ENCODE measurements around the gene RAB17. TPM values are rescaled to one million over a fixed set of nuclear protein-coding genes. Genes with fewer than 3 reads are reported as not detected.

Gene RAB17
- total RNA-seq, 2 experiments from 2014 or later: 0.14 to 0.69 TPM

DNA sequence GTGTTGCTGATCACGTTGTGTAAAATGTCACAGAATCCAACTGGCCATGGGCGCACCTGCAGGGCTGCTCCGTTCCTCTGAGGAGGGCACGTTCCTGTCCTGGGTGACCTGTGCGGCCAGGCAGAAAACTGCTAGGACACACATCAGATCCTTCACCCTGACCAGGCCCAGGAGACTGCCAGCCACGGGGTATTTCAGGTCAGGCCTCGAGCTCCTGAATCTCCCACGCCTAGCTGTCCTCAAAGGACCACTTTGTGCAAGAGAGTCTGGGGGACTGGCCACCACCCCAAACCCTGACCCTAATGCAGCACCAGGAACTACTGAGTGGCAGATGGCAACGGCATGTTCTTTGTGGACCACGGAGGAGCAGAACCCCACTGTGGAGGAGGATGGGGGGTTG, 13.1 kb downstream of the RAB17 start:
- H3K27ac Mint-ChIP-seq: no peak overlapping the region
- H3K4me1 Mint-ChIP-seq (ENCODE audit: low read depth): peaks cover 8% of the 10 kb centered on the region
- intact Hi-C loops (cut with micrococcal nuclease): loop anchor here (5.0 kb wide), 1 partner anchor 425 kb away; no protein-coding TSS in a partner anchor
- DNase-seq (no peak), ATAC-seq (no peak)
- POLR2A ChIA-PET: no interaction called here
- CTCF ChIA-PET: interaction anchor here (1.1 to 8.2 kb wide), 3 partner anchors 65 to 168 kb away, joined by 6 to 285 read pairs (median 6); no protein-coding TSS in a partner anchor
- H3K27me3 Mint-ChIP-seq: no peaks in the 10 kb centered on the region
- TF ChIP-seq CTCF (IDR thresholded peaks at IDR 0.05): no peak
- H3K4me3 Mint-ChIP-seq: no peak overlapping the region
- H3K9me3 Mint-ChIP-seq: no peaks in the 10 kb centered on the region
- no peaks in the 10 kb centered on the region for H3K36me3 Mint-ChIP-seq (ENCODE audit: low read depth)

DNA sequence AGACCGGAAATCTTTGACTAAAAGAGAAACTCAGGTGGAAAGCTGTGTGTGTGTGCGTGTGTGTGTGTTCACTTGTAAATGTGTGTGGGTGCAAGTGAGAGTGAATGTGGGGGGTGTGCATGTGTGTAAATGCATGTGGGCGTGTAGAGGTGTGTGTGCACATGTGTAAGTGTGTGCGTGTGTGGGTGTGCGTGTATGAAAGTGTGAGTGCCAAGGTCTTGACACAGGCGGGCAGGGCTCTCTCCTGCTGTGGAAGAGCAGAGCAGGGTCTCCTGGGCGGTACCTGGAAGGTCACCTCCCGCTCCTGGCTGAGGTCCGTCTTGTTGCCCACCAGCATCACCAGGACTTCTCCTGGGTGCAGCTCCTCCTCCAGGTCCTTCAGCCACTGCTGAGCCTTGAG, 13.6 kb downstream of the RAB17 start:
- no peak for ATAC-seq
- intact Hi-C loops (cut with micrococcal nuclease): loop anchor here (5.0 kb wide), 1 partner anchor 425 kb away; no protein-coding TSS in a partner anchor
- DNase-seq: no peak
- Mint-ChIP-seq H3K4me3 (no peak overlapping the region), H3K9me3 (no peaks in the 10 kb centered on the region), H3K27me3 (no peaks in the 10 kb centered on the region), H3K4me1 (ENCODE audit: low read depth) (peaks cover 10% of the 10 kb centered on the region), H3K36me3 (ENCODE audit: low read depth) (no peaks in the 10 kb centered on the region), H3K27ac (no peak overlapping the region)
- TF ChIP-seq CTCF (IDR thresholded peaks at IDR 0.05): no peak
- ChIA-PET CTCF (interaction anchor here (1.8 to 8.2 kb wide), 2 partner anchors 65 to 168 kb away, joined by 6 to 285 read pairs; no protein-coding TSS in a partner anchor), POLR2A (no interaction called here)

- intact Hi-C loops (cut with micrococcal nuclease): loop anchor here (5.0 kb wide), 1 partner anchor 424 kb away; no protein-coding TSS in a partner anchor
- CTCF ChIA-PET: interaction anchor here (1.8 to 8.2 kb wide), 2 partner anchors 64 to 169 kb away, joined by 6 to 285 read pairs; no protein-coding TSS in a partner anchor
- H3K9me3 Mint-ChIP-seq: no peaks in the 10 kb centered on the region
Observed at GRCh38 chr2:237575869-237576862, 14.4 kb downstream of the RAB17 start.

DNA sequence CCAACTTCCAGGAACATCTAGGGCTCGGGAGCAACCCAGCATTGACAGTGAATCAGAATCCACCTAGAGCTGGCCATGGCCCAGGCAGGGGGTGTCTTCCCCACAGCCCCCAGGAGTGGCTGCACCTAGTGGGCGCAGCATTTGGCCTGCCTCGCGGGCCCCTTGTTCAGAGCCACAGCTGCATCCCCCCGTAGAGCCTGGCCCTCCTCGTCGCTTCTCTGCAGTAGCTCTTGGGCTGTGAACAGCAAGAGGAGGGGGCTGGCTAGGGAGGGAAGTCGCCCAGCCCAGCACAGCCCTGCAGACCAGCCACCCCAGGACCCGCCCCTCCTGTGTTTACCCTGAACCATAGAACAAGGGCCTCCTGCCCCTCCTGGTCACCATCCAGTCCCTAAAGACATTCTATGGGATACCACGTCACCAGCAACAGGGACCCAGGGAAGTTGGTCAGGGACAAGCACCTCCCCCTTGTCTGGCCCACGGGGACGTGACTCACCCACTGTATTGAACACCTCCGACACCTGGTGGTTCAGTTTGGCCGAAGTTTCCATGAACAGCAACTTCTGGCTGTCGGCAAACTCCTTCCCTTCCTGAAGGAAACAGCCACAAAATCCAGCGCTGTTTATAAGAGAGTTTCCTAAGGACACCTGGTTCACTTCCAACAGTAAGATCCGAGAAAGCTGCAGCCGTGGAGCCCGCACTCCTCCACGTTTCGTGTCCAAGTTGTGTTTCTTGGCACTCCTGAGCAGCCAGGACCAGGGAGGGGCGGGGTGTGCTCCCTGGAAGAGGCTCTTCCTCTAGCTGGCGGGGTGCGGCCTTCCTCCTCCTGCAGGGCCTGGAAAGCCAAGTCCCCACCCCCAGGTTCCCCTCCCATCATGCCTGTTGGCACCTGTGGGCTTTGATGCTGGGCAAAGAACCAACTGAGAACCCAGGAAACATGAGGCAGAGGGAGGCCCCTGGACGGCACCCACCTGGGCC, 15.4 kb downstream of the RAB17 start:
- Mint-ChIP-seq H3K27me3 (peaks cover 3% of the 10 kb centered on the region), H3K4me3 (no peak overlapping the region), H3K4me1 (ENCODE audit: low read depth) (peaks cover 6% of the 10 kb centered on the region), H3K9me3 (no peaks in the 10 kb centered on the region), H3K27ac (no peak overlapping the region), H3K36me3 (ENCODE audit: low read depth) (no peaks in the 10 kb centered on the region)
- intact Hi-C loops (cut with micrococcal nuclease): loop anchor here (5.0 kb wide), 1 partner anchor 423 kb away; no protein-coding TSS in a partner anchor
- DNase-seq: no peak
- POLR2A ChIA-PET: no interaction called here
- TF ChIP-seq CTCF (IDR thresholded peaks at IDR 0.05): no peak
- CTCF ChIA-PET: interaction anchor here (0.9 to 8.2 kb wide), 3 partner anchors 63 to 170 kb away, joined by 3 to 285 read pairs (median 6); no protein-coding TSS in a partner anchor
- ATAC-seq: no peak

More at GRCh38 chr2:237575869-237576862, 14.4 kb downstream of the RAB17 start:
- no peak overlapping the region for H3K27ac Mint-ChIP-seq
- no peak for TF ChIP-seq CTCF (IDR thresholded peaks at IDR 0.05)
- H3K27me3 Mint-ChIP-seq: peaks cover 3% of the 10 kb centered on the region
- H3K4me3 Mint-ChIP-seq: no peak overlapping the region
- DNase-seq (no peak), ATAC-seq (no peak)
- POLR2A ChIA-PET: no interaction called here
- H3K36me3 Mint-ChIP-seq (ENCODE audit: low read depth): no peaks in the 10 kb centered on the region
- peaks cover 9% of the 10 kb centered on the region for H3K4me1 Mint-ChIP-seq (ENCODE audit: low read depth)
